Measurements from ENCODE around the gene UXS1. TPM values are rescaled to one million over a fixed set of nuclear protein-coding genes. Genes with fewer than 3 reads are reported as not detected.

Gene UXS1
- total RNA-seq, 4 donors from 2014 or later = 37.0 to 86.6 (median 62.5) TPM

DNA sequence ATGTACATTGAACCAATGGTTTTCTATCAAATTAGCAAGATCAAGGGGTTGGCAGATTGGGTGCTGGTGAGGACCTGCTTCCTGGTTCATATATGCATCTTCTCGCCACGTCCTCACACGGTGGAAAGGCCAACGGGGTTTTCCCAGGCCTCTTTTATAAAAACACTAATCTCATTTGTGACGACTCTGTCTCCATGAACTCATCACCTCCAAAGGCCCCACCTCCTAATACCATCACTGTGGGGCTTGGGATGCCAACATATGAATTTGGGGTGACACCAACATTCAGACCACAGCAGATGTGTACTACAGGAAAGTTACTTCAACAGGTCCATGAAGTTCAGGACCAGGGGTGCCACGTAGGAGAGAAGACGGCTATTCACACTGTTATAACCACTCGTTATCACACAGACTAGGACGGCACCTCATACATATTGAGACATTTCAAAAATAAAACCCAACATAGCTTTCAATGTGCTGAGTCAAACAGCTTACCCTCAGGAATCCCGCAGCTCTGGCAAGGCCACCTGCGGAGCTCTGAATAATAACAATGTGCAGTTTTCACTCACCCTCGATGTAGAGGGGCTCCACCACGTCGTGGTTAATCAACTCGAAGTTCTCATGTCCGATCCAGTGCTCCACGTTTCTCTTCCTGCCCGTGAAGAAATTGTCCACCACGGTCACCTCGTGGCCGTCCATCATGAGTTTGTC is 49.3 kb downstream of the UXS1 start:
- in situ Hi-C loops (cut with MboI; ENCODE audit: low pct_ligation_motif_present in 1 of 4, low pct_unique_long_range_greater_than_20kb in 1 of 4, low sequenced_read_pairs in 3 of 4) (no loop called here), intact Hi-C loops (cut with DNase I; ENCODE audit: low total_unique reads) (no loop called here)
- TF ChIP-seq EP300 (IDR thresholded peaks at IDR 0.05; ENCODE audit: low read depth) (no peak), POLR2AphosphoS5 (IDR thresholded peaks at IDR 0.05) (no peak), POLR2A (IDR thresholded peaks at IDR 0.05) (no peak)
- TF ChIP-seq, protein P1, sequence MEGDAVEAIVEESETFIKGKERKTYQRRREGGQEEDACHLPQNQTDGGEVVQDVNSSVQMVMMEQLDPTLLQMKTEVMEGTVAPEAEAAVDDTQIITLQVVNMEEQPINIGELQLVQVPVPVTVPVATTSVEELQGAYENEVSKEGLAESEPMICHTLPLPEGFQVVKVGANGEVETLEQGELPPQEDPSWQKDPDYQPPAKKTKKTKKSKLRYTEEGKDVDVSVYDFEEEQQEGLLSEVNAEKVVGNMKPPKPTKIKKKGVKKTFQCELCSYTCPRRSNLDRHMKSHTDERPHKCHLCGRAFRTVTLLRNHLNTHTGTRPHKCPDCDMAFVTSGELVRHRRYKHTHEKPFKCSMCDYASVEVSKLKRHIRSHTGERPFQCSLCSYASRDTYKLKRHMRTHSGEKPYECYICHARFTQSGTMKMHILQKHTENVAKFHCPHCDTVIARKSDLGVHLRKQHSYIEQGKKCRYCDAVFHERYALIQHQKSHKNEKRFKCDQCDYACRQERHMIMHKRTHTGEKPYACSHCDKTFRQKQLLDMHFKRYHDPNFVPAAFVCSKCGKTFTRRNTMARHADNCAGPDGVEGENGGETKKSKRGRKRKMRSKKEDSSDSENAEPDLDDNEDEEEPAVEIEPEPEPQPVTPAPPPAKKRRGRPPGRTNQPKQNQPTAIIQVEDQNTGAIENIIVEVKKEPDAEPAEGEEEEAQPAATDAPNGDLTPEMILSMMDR (IDR thresholded peaks at IDR 0.05) = no peak
- Histone ChIP-seq H3K4me3 (no peak overlapping the region), H3K27ac (no peak overlapping the region), H3K4me1 (peaks cover 4 to 7% (median 5%) of the 10 kb centered on the region in 4 donors), H3K9me3 (no peaks in the 10 kb centered on the region), H3K36me3 (no peaks in the 10 kb centered on the region), H3K27me3 (no peaks in the 10 kb centered on the region)
- no peak for DNase-seq
- WGBS, 2 donors (ENCODE audit: low coverage in 1 of 2) = 76 to 79% methylated on average over 5 to 21 of the region's 21 CpGs

DNA sequence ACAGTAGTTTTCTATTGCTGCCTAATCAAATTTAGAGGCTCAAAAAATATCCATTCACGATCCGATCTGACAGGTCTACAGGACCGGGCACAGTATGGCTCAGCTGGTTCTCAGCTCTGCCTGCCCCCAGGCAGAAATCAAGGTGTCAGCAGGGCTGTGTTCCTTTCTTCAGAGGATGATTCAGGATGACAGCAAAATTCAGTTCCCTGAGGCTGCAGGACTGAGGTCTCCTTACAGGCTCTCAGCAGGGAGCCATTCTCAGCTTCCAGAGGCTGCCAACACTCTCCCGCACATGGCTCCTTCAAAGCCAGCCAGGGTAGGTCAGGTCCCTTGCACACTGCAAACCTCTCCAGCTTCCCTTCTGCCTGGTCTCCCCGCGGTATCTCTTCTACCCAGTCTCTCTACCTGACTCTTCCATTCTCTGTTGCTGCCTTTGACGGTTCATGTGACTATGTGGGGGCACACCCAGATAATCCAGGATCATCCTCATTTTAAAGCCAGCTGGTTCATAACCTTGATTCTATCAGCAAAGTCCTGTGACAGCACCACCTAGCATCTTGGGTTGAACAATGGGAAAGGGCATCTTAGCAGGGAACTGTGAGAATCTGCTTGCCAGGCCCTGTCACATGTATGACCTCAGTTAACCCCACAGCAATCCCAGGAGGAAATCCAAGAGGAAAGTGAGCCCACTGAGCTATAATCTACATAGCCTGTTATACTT is 50.4 kb downstream of the UXS1 start:
- Histone ChIP-seq H3K36me3 (no peaks in the 10 kb centered on the region), H3K4me1 (peaks cover 12 to 17% (median 16%) of the 10 kb centered on the region in 4 donors), H3K4me3 (no peak overlapping the region), H3K27ac (no peak overlapping the region), H3K27me3 (no peaks in the 10 kb centered on the region), H3K9me3 (no peaks in the 10 kb centered on the region)
- 78 to 97% methylated on average over 4 to 7 of the region's 7 CpGs for WGBS, 2 donors (ENCODE audit: low coverage in 1 of 2)
- in situ Hi-C loops (cut with MboI; ENCODE audit: low pct_ligation_motif_present in 1 of 4, low pct_unique_long_range_greater_than_20kb in 1 of 4, low sequenced_read_pairs in 3 of 4) (no loop called here), intact Hi-C loops (cut with DNase I; ENCODE audit: low total_unique reads) (no loop called here)
- TF ChIP-seq, protein P1 (IDR thresholded peaks at IDR 0.05) = no peak
- TF ChIP-seq POLR2AphosphoS5 (IDR thresholded peaks at IDR 0.05) (no peak), EP300 (IDR thresholded peaks at IDR 0.05; ENCODE audit: low read depth) (no peak)
- DNase-seq = no peak

DNA sequence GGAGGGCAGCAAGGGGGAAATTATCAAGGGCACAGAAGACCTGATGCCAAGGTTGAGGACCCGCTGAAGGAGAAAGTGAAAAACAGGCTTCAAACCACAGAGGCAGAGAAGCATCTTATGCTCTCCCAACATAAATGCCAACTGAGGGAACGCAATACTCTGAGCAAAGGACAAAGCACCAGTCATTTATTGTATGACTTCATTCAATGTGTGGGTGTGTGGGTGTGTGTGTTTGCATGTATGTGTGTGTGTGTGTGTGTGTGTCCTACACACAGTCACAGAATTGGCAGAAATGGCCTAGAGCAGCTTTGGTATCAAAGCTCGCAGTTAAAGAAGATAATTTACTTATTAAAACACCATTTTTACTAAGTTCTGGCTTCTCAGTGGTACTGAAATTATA is 51.4 kb downstream of the UXS1 start:
- TF ChIP-seq POLR2A (IDR thresholded peaks at IDR 0.05) (no peak), EP300 (IDR thresholded peaks at IDR 0.05; ENCODE audit: low read depth) (no peak), POLR2AphosphoS5 (IDR thresholded peaks at IDR 0.05) (no peak)
- TF ChIP-seq, protein P1 (IDR thresholded peaks at IDR 0.05) = no peak
- no peak for DNase-seq
- 84 to 86% methylated on average over 3 of the region's 3 CpGs for WGBS, 2 donors (ENCODE audit: low coverage in 1 of 2)
- Histone ChIP-seq H3K4me3 (no peak overlapping the region), H3K36me3 (no peaks in the 10 kb centered on the region), H3K9me3 (no peaks in the 10 kb centered on the region), H3K27ac (no peak overlapping the region), H3K27me3 (no peaks in the 10 kb centered on the region), H3K4me1 (peaks cover 15 to 23% (median 18%) of the 10 kb centered on the region in 4 donors)
- in situ Hi-C loops (cut with MboI; ENCODE audit: low pct_ligation_motif_present in 1 of 4, low pct_unique_long_range_greater_than_20kb in 1 of 4, low sequenced_read_pairs in 3 of 4) = no loop called here
- intact Hi-C loops (cut with DNase I; ENCODE audit: low total_unique reads) = no loop called here

DNA sequence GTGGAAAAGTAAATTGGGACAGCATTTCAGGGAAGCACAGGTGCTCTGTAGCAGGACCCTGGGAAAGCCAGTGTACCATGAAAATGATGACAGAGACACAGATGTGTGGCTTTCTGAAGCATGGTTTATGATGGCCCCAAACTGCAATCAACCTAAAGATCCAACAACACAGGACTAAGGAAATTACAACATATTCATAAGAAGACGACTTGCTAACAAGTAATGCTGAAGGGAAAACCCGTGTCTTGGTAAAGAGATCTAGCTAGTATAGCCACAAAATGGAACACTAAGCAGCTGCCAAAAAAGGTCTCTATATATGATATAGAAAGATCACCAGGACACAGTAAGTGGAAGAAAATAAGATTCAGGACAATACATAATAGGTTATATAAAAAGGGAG is 53.2 kb downstream of the UXS1 start:
- intact Hi-C loops (cut with DNase I; ENCODE audit: low total_unique reads) = no loop called here
- no peak overlapping the region for H3K27ac ChIP-seq
- no peaks in the 10 kb centered on the region for H3K27me3 ChIP-seq
- H3K4me1 ChIP-seq = peaks cover 15 to 23% (median 18%) of the 10 kb centered on the region in 4 donors
- no peak overlapping the region for H3K4me3 ChIP-seq
- no peaks in the 10 kb centered on the region for H3K36me3 ChIP-seq
- in situ Hi-C loops (cut with MboI; ENCODE audit: low pct_ligation_motif_present in 1 of 4, low pct_unique_long_range_greater_than_20kb in 1 of 4, low sequenced_read_pairs in 3 of 4) = no loop called here
- TF ChIP-seq, protein P1 (IDR thresholded peaks at IDR 0.05) = no peak
- TF ChIP-seq POLR2A (IDR thresholded peaks at IDR 0.05) = no peak
- TF ChIP-seq POLR2AphosphoS5 (IDR thresholded peaks at IDR 0.05) = no peak
- no peak for TF ChIP-seq EP300 (IDR thresholded peaks at IDR 0.05; ENCODE audit: low read depth)
- H3K9me3 ChIP-seq = no peaks in the 10 kb centered on the region
- 56 to 73% methylated on average over 2 of the region's 2 CpGs for WGBS, 2 donors (ENCODE audit: low coverage in 1 of 2)
- no peak for DNase-seq

All from transverse colon (tissue), 4 donors.